Suprapubic skin (tissue), 3 donors: Measurements from ENCODE around the gene TRPV6.

ENCODE experiments used
- EP300 ChIP-seq: sonication (generic); formaldehyde crosslinking; IDR thresholded peaks from one replicate; pipeline ENCODE4 v1.6.1; 2017; ENCODE audit warnings: antibody characterized with exemption
- POLR2A ChIP-seq, 2 donors: fragments of 450-650 bp; IDR thresholded peaks; one replicate each; pipeline ENCODE4 v1.6.1; 2017; ENCODE audit warnings: antibody characterized with exemption in 2 of 2, mild to moderate bottlenecking in 2 of 2, moderate library complexity in 2 of 2
- TF ChIP-seq, protein P1 (sequence below), 2 donors: fragments of 200-600 bp in 1 of 2; fragments of 450-650 bp in 1 of 2; sonication (generic) in 1 of 2; IDR thresholded peaks; one replicate each; pipeline ENCODE4 v1.5.1; 2016 to 2019; ENCODE audit warnings: antibody characterized with exemption in 2 of 2, mild to moderate bottlenecking in 1 of 2, moderate library complexity in 1 of 2

- TF ChIP-seq, protein P1, sequence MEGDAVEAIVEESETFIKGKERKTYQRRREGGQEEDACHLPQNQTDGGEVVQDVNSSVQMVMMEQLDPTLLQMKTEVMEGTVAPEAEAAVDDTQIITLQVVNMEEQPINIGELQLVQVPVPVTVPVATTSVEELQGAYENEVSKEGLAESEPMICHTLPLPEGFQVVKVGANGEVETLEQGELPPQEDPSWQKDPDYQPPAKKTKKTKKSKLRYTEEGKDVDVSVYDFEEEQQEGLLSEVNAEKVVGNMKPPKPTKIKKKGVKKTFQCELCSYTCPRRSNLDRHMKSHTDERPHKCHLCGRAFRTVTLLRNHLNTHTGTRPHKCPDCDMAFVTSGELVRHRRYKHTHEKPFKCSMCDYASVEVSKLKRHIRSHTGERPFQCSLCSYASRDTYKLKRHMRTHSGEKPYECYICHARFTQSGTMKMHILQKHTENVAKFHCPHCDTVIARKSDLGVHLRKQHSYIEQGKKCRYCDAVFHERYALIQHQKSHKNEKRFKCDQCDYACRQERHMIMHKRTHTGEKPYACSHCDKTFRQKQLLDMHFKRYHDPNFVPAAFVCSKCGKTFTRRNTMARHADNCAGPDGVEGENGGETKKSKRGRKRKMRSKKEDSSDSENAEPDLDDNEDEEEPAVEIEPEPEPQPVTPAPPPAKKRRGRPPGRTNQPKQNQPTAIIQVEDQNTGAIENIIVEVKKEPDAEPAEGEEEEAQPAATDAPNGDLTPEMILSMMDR (IDR thresholded peaks at IDR 0.05) = no peak
- no peak for TF ChIP-seq POLR2A (IDR thresholded peaks at IDR 0.05)
- no peak for TF ChIP-seq EP300
Observed at GRCh38 chr7:142869434-142869833, 16.1 kb downstream of the TRPV6 start.
